Measurements from ENCODE around the gene VPS33B.

DNA sequence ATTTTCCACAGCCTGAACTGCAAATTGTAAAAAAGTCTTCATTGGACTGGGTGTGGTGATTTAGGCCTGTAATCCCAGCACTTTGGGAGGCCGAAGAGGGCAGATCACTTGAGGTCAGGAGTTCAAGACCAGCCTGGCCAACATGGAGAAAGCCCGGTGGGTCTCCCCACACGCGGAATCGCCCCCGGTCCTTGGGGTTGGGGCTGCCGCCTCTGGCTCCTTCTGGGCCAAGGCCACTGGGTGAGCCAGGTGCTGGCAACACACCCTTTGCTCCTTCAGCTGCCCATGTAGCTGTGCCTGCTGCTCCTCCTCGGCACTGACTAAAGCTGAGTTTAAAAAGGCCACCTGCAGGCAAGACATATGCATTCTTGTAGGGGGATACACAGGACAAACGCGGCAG, 9.4 kb upstream of the VPS33B start:
- TF ChIP-seq, protein P1, sequence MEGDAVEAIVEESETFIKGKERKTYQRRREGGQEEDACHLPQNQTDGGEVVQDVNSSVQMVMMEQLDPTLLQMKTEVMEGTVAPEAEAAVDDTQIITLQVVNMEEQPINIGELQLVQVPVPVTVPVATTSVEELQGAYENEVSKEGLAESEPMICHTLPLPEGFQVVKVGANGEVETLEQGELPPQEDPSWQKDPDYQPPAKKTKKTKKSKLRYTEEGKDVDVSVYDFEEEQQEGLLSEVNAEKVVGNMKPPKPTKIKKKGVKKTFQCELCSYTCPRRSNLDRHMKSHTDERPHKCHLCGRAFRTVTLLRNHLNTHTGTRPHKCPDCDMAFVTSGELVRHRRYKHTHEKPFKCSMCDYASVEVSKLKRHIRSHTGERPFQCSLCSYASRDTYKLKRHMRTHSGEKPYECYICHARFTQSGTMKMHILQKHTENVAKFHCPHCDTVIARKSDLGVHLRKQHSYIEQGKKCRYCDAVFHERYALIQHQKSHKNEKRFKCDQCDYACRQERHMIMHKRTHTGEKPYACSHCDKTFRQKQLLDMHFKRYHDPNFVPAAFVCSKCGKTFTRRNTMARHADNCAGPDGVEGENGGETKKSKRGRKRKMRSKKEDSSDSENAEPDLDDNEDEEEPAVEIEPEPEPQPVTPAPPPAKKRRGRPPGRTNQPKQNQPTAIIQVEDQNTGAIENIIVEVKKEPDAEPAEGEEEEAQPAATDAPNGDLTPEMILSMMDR (tag by site-specific recombination; IDR thresholded peaks at IDR 0.05): no peak
- no peak for TF ChIP-seq ZNF121 (tag by site-specific recombination; IDR thresholded peaks at IDR 0.05)
- no peak for TF ChIP-seq ZNF561 (tag by site-specific recombination; IDR thresholded peaks at IDR 0.05; ENCODE audit: borderline replicate concordance)
- TF ChIP-seq ZBTB48 (tag by site-specific recombination; IDR thresholded peaks at IDR 0.05): no peak
- TF ChIP-seq ZNF24 (tag by site-specific recombination; IDR thresholded peaks at IDR 0.05): no peak
- TF ChIP-seq MEIS1 (CRISPR knock-in tag; IDR thresholded peaks at IDR 0.05; ENCODE audit: borderline replicate concordance): no peak
- no peak for TF ChIP-seq ZNF394 (tag by site-specific recombination; IDR thresholded peaks at IDR 0.05; ENCODE audit: borderline replicate concordance)
- no peak for TF ChIP-seq TCF7L2 (IDR thresholded peaks at IDR 0.05; ENCODE audit: borderline replicate concordance, low read depth, low read length)
- TF ChIP-seq, protein P2, sequence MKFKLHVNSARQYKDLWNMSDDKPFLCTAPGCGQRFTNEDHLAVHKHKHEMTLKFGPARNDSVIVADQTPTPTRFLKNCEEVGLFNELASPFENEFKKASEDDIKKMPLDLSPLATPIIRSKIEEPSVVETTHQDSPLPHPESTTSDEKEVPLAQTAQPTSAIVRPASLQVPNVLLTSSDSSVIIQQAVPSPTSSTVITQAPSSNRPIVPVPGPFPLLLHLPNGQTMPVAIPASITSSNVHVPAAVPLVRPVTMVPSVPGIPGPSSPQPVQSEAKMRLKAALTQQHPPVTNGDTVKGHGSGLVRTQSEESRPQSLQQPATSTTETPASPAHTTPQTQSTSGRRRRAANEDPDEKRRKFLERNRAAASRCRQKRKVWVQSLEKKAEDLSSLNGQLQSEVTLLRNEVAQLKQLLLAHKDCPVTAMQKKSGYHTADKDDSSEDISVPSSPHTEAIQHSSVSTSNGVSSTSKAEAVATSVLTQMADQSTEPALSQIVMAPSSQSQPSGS (tag by site-specific recombination; IDR thresholded peaks at IDR 0.05; ENCODE audit: low read depth): no peak
- no peak for TF ChIP-seq KLF1 (tag by site-specific recombination; IDR thresholded peaks at IDR 0.05)
